Measurements from ENCODE around the gene ALG14.

ALG14 gene

GRCh38 chr1:94979656-94980581 is 92.8 kb downstream of the ALG14 start:
- no peak for DNase-seq

GRCh38 chr1:94979131-94979530 is 93.6 kb downstream of the ALG14 start:
- no peak for DNase-seq

- no peak for DNase-seq
Measured at GRCh38 chr1:94978401-94978800, 94.3 kb downstream of the ALG14 start.

- no peak for DNase-seq
Measured at GRCh38 chr1:94976971-94977548, 95.7 kb downstream of the ALG14 start.

- no peak for DNase-seq
Measured at GRCh38 chr1:94974824-94975223, 97.9 kb downstream of the ALG14 start.

GRCh38 chr1:94974241-94974640 is 98.5 kb downstream of the ALG14 start:
- no peak for DNase-seq

- no peak for DNase-seq
Measured at GRCh38 chr1:94973309-94973922, 99.3 kb downstream of the ALG14 start.

GRCh38 chr1:94971491-94971924 is 101.2 kb downstream of the ALG14 start:
- DNase-seq, result no peak

- DNase-seq, result no peak
Measured at GRCh38 chr1:94970783-94971182, 102.0 kb downstream of the ALG14 start.

- DNase-seq, result no peak
Measured at GRCh38 chr1:94969137-94969536, 103.6 kb downstream of the ALG14 start.

GRCh38 chr1:94966033-94966432 is 106.7 kb downstream of the ALG14 start:
- DNase-seq, result no peak

GRCh38 chr1:94963864-94964263 is 108.9 kb downstream of the ALG14 start:
- no peak for DNase-seq

- DNase-seq, result peak in 1 of 2 experiments; percentile 29
Measured at GRCh38 chr1:94962409-94963265, 110.1 kb downstream of the ALG14 start.

- DNase-seq, result no peak
Measured at GRCh38 chr1:94961988-94962387, 110.8 kb downstream of the ALG14 start.

- DNase-seq, result no peak
Measured at GRCh38 chr1:94961582-94961981, 111.2 kb downstream of the ALG14 start.

GRCh38 chr1:94958081-94958480 is 114.7 kb downstream of the ALG14 start:
- no peak for DNase-seq

- DNase-seq, result no peak
Measured at GRCh38 chr1:94955767-94956632, 116.8 kb downstream of the ALG14 start.

GRCh38 chr1:94954263-94955220 is 118.2 kb downstream of the ALG14 start:
- DNase-seq, result no peak

GRCh38 chr1:94953746-94954145 is 119.0 kb downstream of the ALG14 start:
- no peak for DNase-seq

- DNase-seq, result no peak
Measured at GRCh38 chr1:94953107-94953506, 119.6 kb downstream of the ALG14 start.

- DNase-seq, result no peak
Measured at GRCh38 chr1:94952539-94952938, 120.2 kb downstream of the ALG14 start.
